Measurements from ENCODE around the gene SLC35F2. TPM values are rescaled to one million over a fixed set of nuclear protein-coding genes. Genes with fewer than 3 reads are reported as not detected.

SLC35F2 gene
- polyA plus RNA-seq, 2 of the 4 experiments (the other 2 are of a cell fraction), result 27.0 to 32.8 TPM

DNA sequence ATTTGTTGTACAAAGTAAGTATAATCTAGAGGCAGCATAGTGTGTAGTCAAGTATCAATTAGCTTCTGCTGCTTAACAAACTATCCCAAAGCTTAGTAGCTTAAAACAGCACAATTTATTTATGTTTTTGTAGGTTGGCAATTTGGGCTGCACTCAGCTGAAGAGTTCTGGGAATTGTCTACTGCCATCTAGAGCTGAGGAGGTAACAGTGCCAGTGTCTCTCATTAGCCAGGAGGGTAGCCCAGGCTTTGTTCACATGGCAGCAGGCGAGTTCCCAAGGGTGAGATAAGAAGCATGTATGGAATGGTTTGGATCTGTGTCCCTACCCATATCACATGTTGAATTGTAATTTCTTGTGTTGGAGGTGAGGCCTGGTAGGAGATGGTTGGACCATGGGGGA lies 100.9 kb downstream of the SLC35F2 start:
- H3K4me1 ChIP-seq, result no peaks in the 10 kb centered on the region
- CTCF ChIA-PET, result interaction anchor here (1.4 to 3.4 kb wide), 2 partner anchors 13 to 69 kb away, joined by 5 to 12 read pairs; no protein-coding TSS in a partner anchor
- POLR2A ChIA-PET, result no interaction called here
- H3K4me3 ChIP-seq, result no peak overlapping the region
- no peak for TF ChIP-seq CBX2 (IDR thresholded peaks at IDR 0.05; ENCODE audit: borderline replicate concordance, low read depth)
- TF ChIP-seq HOXB13 (CRISPR knock-in tag; IDR thresholded peaks at IDR 0.05; ENCODE audit: low read depth), result no peak
- no peak for TF ChIP-seq EHMT2 (IDR thresholded peaks at IDR 0.05; ENCODE audit: low read depth)
- TF ChIP-seq RAD21 (conservative IDR thresholded peaks at IDR 0.05 in 1 of 2, IDR thresholded peaks at IDR 0.05 in 1 of 2), result peak in 1 of 2 experiments; percentile 19; a peak in 1 of 5 replicates
- no peak for DNase-seq (ENCODE audit: low read depth in 1 of 2, low spot score in 1 of 2)
- 77% methylated on average over 1 of the region's 1 CpG for WGBS (ENCODE audit: missing lambda C conversion rate)
- H3K9me3 ChIP-seq, result no peaks in the 10 kb centered on the region
- H3K27ac ChIP-seq, result no peak overlapping the region
- FAIRE-seq, result no peak
- no peak overlapping the region for H3K4me2 ChIP-seq
- 0 out of 6 replicates have a peak, but pooled peaks of 1 of the 2 experiments have one; percentile 42 for ATAC-seq

DNA sequence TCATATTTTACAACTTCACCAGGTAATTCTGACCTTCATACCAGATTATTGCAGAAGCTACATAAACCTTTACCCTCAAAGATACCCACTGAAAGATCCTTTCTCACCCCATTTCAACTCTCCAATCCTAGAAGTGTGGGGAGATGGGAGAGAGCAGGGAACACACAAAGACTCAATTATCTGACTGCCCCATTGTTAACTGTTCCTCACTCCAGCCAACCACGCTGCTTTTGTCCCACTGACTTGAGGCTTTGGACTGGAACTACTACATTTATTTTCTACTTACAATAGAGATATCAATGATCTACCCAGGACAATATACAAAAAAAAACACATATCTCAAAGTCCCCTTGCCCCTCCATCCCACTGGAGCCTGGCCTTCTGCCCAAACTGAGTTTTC lies 102.0 kb downstream of the SLC35F2 start:
- POLR2A ChIA-PET, result no interaction called here
- FAIRE-seq (no peak), DNase-seq (ENCODE audit: low read depth in 1 of 2, low spot score in 1 of 2) (no peak), ATAC-seq (no peak)
- Histone ChIP-seq H3K4me2 (no peak overlapping the region), H3K27ac (no peak overlapping the region), H3K9me3 (no peaks in the 10 kb centered on the region), H3K4me1 (no peaks in the 10 kb centered on the region), H3K4me3 (no peak overlapping the region)
- no peak for TF ChIP-seq ESRRA (IDR thresholded peaks at IDR 0.05; ENCODE audit: borderline replicate concordance, low read length)
- no peak for TF ChIP-seq SMC3 (IDR thresholded peaks at IDR 0.05)
- TF ChIP-seq, protein P1, sequence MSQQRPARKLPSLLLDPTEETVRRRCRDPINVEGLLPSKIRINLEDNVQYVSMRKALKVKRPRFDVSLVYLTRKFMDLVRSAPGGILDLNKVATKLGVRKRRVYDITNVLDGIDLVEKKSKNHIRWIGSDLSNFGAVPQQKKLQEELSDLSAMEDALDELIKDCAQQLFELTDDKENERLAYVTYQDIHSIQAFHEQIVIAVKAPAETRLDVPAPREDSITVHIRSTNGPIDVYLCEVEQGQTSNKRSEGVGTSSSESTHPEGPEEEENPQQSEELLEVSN (IDR thresholded peaks at IDR 0.05; ENCODE audit: borderline replicate concordance, low read depth), result no peak
- no peak for TF ChIP-seq MAZ (IDR thresholded peaks at IDR 0.05; ENCODE audit: borderline replicate concordance, low read depth, low read length)
- no peak for TF ChIP-seq FOXS1 (CRISPR knock-in tag; IDR thresholded peaks at IDR 0.05)
- TF ChIP-seq MYC (IDR thresholded peaks at IDR 0.05; ENCODE audit: borderline replicate concordance, low read length), result no peak
- TF ChIP-seq, protein P2, sequence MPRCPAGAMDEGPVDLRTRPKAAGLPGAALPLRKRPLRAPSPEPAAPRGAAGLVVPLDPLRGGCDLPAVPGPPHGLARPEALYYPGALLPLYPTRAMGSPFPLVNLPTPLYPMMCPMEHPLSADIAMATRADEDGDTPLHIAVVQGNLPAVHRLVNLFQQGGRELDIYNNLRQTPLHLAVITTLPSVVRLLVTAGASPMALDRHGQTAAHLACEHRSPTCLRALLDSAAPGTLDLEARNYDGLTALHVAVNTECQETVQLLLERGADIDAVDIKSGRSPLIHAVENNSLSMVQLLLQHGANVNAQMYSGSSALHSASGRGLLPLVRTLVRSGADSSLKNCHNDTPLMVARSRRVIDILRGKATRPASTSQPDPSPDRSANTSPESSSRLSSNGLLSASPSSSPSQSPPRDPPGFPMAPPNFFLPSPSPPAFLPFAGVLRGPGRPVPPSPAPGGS (IDR thresholded peaks at IDR 0.05), result no peak
- TF ChIP-seq, protein P3, sequence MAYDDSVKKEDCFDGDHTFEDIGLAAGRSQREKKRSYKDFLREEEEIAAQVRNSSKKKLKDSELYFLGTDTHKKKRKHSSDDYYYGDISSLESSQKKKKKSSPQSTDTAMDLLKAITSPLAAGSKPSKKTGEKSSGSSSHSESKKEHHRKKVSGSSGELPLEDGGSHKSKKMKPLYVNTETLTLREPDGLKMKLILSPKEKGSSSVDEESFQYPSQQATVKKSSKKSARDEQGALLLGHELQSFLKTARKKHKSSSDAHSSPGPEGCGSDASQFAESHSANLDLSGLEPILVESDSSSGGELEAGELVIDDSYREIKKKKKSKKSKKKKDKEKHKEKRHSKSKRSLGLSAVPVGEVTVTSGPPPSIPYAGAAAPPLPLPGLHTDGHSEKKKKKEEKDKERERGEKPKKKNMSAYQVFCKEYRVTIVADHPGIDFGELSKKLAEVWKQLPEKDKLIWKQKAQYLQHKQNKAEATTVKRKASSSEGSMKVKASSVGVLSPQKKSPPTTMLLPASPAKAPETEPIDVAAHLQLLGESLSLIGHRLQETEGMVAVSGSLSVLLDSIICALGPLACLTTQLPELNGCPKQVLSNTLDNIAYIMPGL (CRISPR knock-in tag; IDR thresholded peaks at IDR 0.05; ENCODE audit: borderline replicate concordance), result no peak
- no peak for TF ChIP-seq CBX2 (IDR thresholded peaks at IDR 0.05; ENCODE audit: borderline replicate concordance, low read depth)
- 95% methylated on average over 1 of the region's 1 CpG for WGBS (ENCODE audit: missing lambda C conversion rate)
- CTCF ChIA-PET, result interaction anchor here (1.0 to 1.3 kb wide), 3 partner anchors 14 to 207 kb away, joined by 3 to 4 read pairs (median 4); no protein-coding TSS in a partner anchor

DNA sequence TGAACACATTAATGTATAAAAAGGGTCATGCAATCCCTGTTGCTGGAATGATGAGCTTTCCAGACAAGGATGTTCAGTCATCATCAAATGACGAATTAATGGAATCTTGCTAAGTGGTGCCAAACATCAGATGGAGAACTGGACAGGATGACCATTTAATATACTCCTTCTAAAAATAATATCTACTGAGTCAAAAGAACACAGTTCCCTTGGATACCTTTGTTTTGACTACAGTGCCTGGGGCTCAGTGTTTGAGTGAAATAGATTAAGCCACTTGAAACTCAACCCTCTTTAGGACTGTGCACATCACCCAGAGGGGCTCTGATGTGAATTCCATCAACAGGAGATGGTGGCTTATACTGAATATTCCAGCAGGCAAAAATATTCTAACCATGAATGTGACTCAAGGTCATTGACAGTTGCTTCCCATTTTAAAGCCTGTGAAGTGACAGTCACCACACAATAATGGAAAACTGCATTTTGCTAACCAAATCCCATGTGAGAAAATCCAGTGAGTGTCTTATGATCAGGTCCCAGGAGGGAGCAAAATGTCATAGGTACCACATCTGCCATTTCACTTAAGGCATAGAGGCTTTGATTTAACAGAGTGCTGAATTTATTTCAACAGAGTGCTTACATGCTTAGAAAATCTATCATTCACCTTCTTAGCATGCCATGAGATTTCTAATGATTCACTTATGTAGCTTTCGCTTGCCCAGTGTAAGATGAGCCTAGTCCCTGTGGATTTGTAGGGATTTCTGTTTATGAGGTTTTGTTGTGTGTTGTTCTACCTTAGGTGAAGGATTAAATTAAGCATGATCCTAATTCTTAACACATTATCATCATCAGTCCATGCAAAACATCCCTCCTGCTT lies 105.4 kb downstream of the SLC35F2 start:
- H3K4me2 ChIP-seq, result no peak overlapping the region
- no peak overlapping the region for H3K4me3 ChIP-seq
- ChIA-PET CTCF (interaction anchor here (1.3 kb wide), 1 partner anchor 41 kb away, joined by 3 read pairs; the partner anchor contains the start of gene SLN), POLR2A (no interaction called here)
- ATAC-seq, result no peak
- FAIRE-seq, result no peak
- H3K27ac ChIP-seq, result no peak overlapping the region
- H3K9me3 ChIP-seq, result no peaks in the 10 kb centered on the region
- no peaks in the 10 kb centered on the region for H3K4me1 ChIP-seq
- no peak for DNase-seq (ENCODE audit: low read depth in 1 of 2, low spot score in 1 of 2)
- 57% methylated on average over 2 of the region's 2 CpGs for WGBS (ENCODE audit: missing lambda C conversion rate)
- no peak for TF ChIP-seq HEYL (CRISPR knock-in tag; IDR thresholded peaks at IDR 0.05)
- no peak for TF ChIP-seq MAZ (IDR thresholded peaks at IDR 0.05; ENCODE audit: borderline replicate concordance, low read depth, low read length)
- TF ChIP-seq, protein P4, sequence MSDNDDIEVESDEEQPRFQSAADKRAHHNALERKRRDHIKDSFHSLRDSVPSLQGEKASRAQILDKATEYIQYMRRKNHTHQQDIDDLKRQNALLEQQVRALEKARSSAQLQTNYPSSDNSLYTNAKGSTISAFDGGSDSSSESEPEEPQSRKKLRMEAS (IDR thresholded peaks at IDR 0.05), result no peak
- TF ChIP-seq, protein P5, sequence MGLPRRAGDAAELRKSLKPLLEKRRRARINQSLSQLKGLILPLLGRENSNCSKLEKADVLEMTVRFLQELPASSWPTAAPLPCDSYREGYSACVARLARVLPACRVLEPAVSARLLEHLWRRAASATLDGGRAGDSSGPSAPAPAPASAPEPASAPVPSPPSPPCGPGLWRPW (IDR thresholded peaks at IDR 0.05), result no peak
- TF ChIP-seq KDM5A (IDR thresholded peaks at IDR 0.05), result no peak
- TF ChIP-seq HDAC2 (IDR thresholded peaks at IDR 0.05), result no peak
- no peak for TF ChIP-seq KDM1A (IDR thresholded peaks at IDR 0.05; ENCODE audit: low read depth)
- TF ChIP-seq, protein P2 (IDR thresholded peaks at IDR 0.05), result no peak
- no peak for TF ChIP-seq FOSB (CRISPR knock-in tag; IDR thresholded peaks at IDR 0.05)
- TF ChIP-seq, protein P1 (IDR thresholded peaks at IDR 0.05; ENCODE audit: borderline replicate concordance, low read depth), result no peak
- no peak for TF ChIP-seq ZSCAN20 (CRISPR knock-in tag; IDR thresholded peaks at IDR 0.05)
- no peak for TF ChIP-seq JUN (IDR thresholded peaks at IDR 0.05)
- TF ChIP-seq CEBPB (IDR thresholded peaks at IDR 0.05), result no peak
- no peak for TF ChIP-seq EHF (CRISPR knock-in tag; IDR thresholded peaks at IDR 0.05)
- TF ChIP-seq TP53 (CRISPR knock-in tag; IDR thresholded peaks at IDR 0.05), result no peak
- TF ChIP-seq POLR2AphosphoS2 (conservative IDR thresholded peaks at IDR 0.05; ENCODE audit: low read length), result no peak
- no peak for TF ChIP-seq SMC3 (IDR thresholded peaks at IDR 0.05)

All from A549 (cell line).